K562 (cell line): ENCODE results near the gene OSTF1. TPM values are rescaled to one million over a fixed set of nuclear protein-coding genes. Genes with fewer than 3 reads are reported as not detected.

Source experiments
- AFF1 ChIP-seq, 2 experiments: fragments of 450-650 bp; IDR thresholded peaks; 2 replicates each; pipeline ENCODE4 v1.6.1; 2018; ENCODE audit warnings: mild to moderate bottlenecking in 2 of 2, low read depth in 1 of 2; ENCODE audit not compliant: partially characterized antibody in 2 of 2
- ASH1L ChIP-seq: fragments of 450-650 bp; IDR thresholded peaks from 2 replicates; pipeline ENCODE4 v1.6.1; 2018; ENCODE audit warnings: borderline replicate concordance, mild to moderate bottlenecking, low read depth; ENCODE audit not compliant: partially characterized antibody
- BACH1 ChIP-seq: fragments of 200-800 bp; sonication (Bioruptor generic); IDR thresholded peaks from 2 replicates; pipeline ENCODE4 v1.6.1; 2016; ENCODE audit warnings: missing genetic modification characterization, missing compliant biosample characterization
- CBFA2T3 ChIP-seq: fragments of 450-650 bp; IDR thresholded peaks from 2 replicates; pipeline ENCODE4 v1.6.1; 2017
- DACH1 ChIP-seq: fragments of 450-650 bp; IDR thresholded peaks from 2 replicates; pipeline ENCODE4 v1.6.1; 2018; ENCODE audit not compliant: partially characterized antibody
- DDX20 ChIP-seq: fragments of 450-650 bp; IDR thresholded peaks from 2 replicates; pipeline ENCODE4 v1.6.1; 2016; ENCODE audit warnings: missing genetic modification characterization, low read depth, mild to moderate bottlenecking, missing compliant biosample characterization, moderate library complexity
- FOSL1 ChIP-seq: fragments of 200-800 bp; sonication (Bioruptor generic); conservative IDR thresholded peaks from 2 replicates; pipeline ENCODE4 v1.6.1; 2016; ENCODE audit warnings: missing genetic modification characterization, missing compliant biosample characterization
- HDAC6 ChIP-seq: IDR thresholded peaks from 2 replicates; pipeline ENCODE4 v1.6.1; 2012; ENCODE audit warnings: low read depth, mild to moderate bottlenecking, control low read depth, inconsistent platforms, low read length, moderate library complexity
- HMG20B ChIP-seq: fragments of 250-450 bp; sonication (Bioruptor Pico); IDR thresholded peaks from 2 replicates; pipeline ENCODE4 v1.5.0; 2021; ENCODE audit warnings: mild to moderate bottlenecking
- HNRNPL ChIP-seq: fragments of 200-400 bp; formaldehyde crosslinking; IDR thresholded peaks from 2 replicates; pipeline ENCODE4 v1.6.1; 2017; ENCODE audit warnings: low read depth, mild to moderate bottlenecking, low read length
- JUN ChIP-seq, 2 experiments: sonication (generic) in 1 of 2; formaldehyde crosslinking in 1 of 2; IDR thresholded peaks; 2 replicates each; pipeline versions ENCODE4 v1.6.1 to v1.8.0; 2012 to 2022; ENCODE audit warnings: borderline replicate concordance in 2 of 2, mild to moderate bottlenecking in 2 of 2, improper control_type of control experiment in 1 of 2, low read depth in 1 of 2, low read length in 1 of 2, missing genetic modification reagents in 1 of 2
- KDM5B ChIP-seq: fragments of 200-600 bp; sonication (generic); IDR thresholded peaks from 2 replicates; pipeline ENCODE4 v1.6.1; 2012; ENCODE audit warnings: low read depth, mild to moderate bottlenecking, moderate library complexity, low read length, control low read depth, inconsistent platforms; ENCODE audit not compliant: insufficient replicate concordance
- MAFF ChIP-seq: IDR thresholded peaks from 2 replicates; pipeline ENCODE4 v1.6.1; 2012; ENCODE audit warnings: low read length, improper control_type of control experiment
- PHF20 ChIP-seq: fragments of 450-650 bp; IDR thresholded peaks from 2 replicates; pipeline ENCODE4 v1.6.1; 2018; ENCODE audit not compliant: partially characterized antibody
- TAF9B ChIP-seq: fragments of 450-650 bp; IDR thresholded peaks from 2 replicates; pipeline ENCODE4 v1.6.1; 2018; ENCODE audit warnings: mild to moderate bottlenecking; ENCODE audit not compliant: partially characterized antibody
- TCF3 ChIP-seq: sonication (generic); formaldehyde crosslinking; IDR thresholded peaks from 2 replicates; pipeline ENCODE4 v1.4.0; 2020; ENCODE audit warnings: mild to moderate bottlenecking, missing genetic modification reagents
- TEAD4 ChIP-seq, 2 experiments: sonication (generic) in 1 of 2; formaldehyde crosslinking in 1 of 2; IDR thresholded peaks; 2 replicates each; pipeline versions ENCODE4 v1.6.1 to v1.8.0; 2012 to 2022; ENCODE audit warnings: borderline replicate concordance in 1 of 2, inconsistent platforms in 1 of 2, low read length in 1 of 2, mild to moderate bottlenecking in 1 of 2, missing genetic modification reagents in 1 of 2
- TFE3 ChIP-seq: fragments of 450-650 bp; formaldehyde crosslinking; IDR thresholded peaks from 2 replicates; pipeline ENCODE4 v1.4.0; 2020; ENCODE audit warnings: mild to moderate bottlenecking, mixed read lengths
- ZNF431 ChIP-seq: sonication (generic); formaldehyde crosslinking; IDR thresholded peaks from 2 replicates; pipeline ENCODE4 v1.8.0; 2022; ENCODE audit warnings: mild to moderate bottlenecking, missing genetic modification reagents
- ZNF586 ChIP-seq: fragments of 450-650 bp; formaldehyde crosslinking; conservative IDR thresholded peaks from 2 replicates; pipeline ENCODE4 v1.4.0; 2020; ENCODE audit warnings: mild to moderate bottlenecking, moderate library complexity
- ZNF589 ChIP-seq: fragments of 200-800 bp; sonication (Bioruptor generic); IDR thresholded peaks from 2 replicates; pipeline ENCODE4 v1.6.1; 2016; ENCODE audit warnings: low read depth, missing genetic modification characterization, missing compliant biosample characterization
- polyA plus RNA-seq, 8 experiments: library from polyadenylated mRNA; depleted of rRNA in 4 of 8; stranded (reverse) in 5 of 8; unstranded in 3 of 8; fragments of >200 nt; fragmentation: Nextera tagmentation in 2 of 8; fragmentation: Illumina TruSeq in 1 of 8; extraction: Ambion mirVana in 2 of 8; extraction: Trizol in 1 of 8; gene quantifications; 2 replicates each; pipeline versions ENCODE4 v1.2.1 to v1.2.3, GENCODE V29; 2011 to 2014; ENCODE audit warnings: inconsistent platforms in 1 of 8, missing spikeins in 1 of 8
- total RNA-seq, 7 experiments: library from RNA; depleted of rRNA in 6 of 7; stranded (reverse); fragments of >200 nt in 6 of 7; fragmentation: Illumina TruSeq in 2 of 7; extraction: Trizol in 2 of 7; gene quantifications; 2 replicates each; pipeline versions ENCODE4 v1.2.1 to v1.2.3, GENCODE V29; 2011 to 2021; ENCODE audit warnings: low replicate concordance in 1 of 7
- TF ChIP-seq, protein P1 (sequence below): fragments of 450-650 bp; conservative IDR thresholded peaks from 2 replicates; pipeline ENCODE4 v1.6.1; 2016; ENCODE audit warnings: missing genetic modification characterization, low read depth, mild to moderate bottlenecking, control low read depth, missing compliant biosample characterization

Gene OSTF1
- total and polyA plus RNA-seq, 9 of the 15 experiments (the other 6 are each of a cell fraction or from before 2014, with no cell fraction given): 15.0 to 37.3 (median 23.0) TPM

DNA sequence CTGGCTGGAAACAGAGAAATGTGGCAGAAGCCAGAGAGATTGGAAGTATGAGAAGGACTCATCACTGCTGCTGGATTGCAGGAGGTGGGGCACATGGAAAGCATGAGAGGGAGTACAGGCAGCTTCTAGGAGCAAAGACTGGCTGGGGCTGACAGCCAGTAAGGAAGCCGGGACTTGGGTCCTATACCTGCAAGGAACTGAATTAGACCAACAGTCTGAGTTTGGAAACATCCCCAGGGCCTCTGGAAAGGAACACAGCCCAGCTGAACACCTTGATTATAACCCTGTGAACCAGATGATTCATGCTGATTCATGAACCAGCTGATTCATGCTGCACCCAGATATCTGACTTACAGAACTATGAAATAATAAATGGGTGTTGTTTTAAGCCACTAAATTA is 93.4 kb downstream of the OSTF1 start (continued):
- TF ChIP-seq CBFA2T3 (peak; percentile 74), JUN (IDR thresholded peaks at IDR 0.05; ENCODE audit: borderline replicate concordance, low read depth, low read length) (peak; percentile 48; the same call in 1 of the 2 replicates), JUN (CRISPR knock-in tag; IDR thresholded peaks at IDR 0.05; ENCODE audit: borderline replicate concordance) (no peak), HDAC6 (no peak), TAF9B (peak; percentile 39), KDM5B (no peak), HMG20B (CRISPR knock-in tag) (no peak), TCF3 (CRISPR knock-in tag) (peak; percentile 60), FOSL1 (tag) (peak; percentile 92), DACH1 (peak; percentile 61), DDX20 (no peak), TFE3 (CRISPR knock-in tag) (no peak), PHF20 (no peak), HNRNPL (no peak), ZNF589 (CRISPR knock-in tag) (no peak), ZNF431 (CRISPR knock-in tag) (no peak), ASH1L (no peak), TEAD4 (IDR thresholded peaks at IDR 0.05; ENCODE audit: low read length) (peak; percentile 39; the same call in 1 of the 2 replicates), TEAD4 (CRISPR knock-in tag; IDR thresholded peaks at IDR 0.05; ENCODE audit: borderline replicate concordance) (no peak), BACH1 (tag) (no peak), AFF1 (IDR thresholded peaks at IDR 0.05; ENCODE audit: low read depth in 1 of 2, partially characterized antibody in 2 of 2) (no peak), MAFF (0 out of 2 replicates have a peak, but pooled peaks have one; percentile 12), ZNF586 (CRISPR knock-in tag) (no peak)
- TF ChIP-seq, protein P1, sequence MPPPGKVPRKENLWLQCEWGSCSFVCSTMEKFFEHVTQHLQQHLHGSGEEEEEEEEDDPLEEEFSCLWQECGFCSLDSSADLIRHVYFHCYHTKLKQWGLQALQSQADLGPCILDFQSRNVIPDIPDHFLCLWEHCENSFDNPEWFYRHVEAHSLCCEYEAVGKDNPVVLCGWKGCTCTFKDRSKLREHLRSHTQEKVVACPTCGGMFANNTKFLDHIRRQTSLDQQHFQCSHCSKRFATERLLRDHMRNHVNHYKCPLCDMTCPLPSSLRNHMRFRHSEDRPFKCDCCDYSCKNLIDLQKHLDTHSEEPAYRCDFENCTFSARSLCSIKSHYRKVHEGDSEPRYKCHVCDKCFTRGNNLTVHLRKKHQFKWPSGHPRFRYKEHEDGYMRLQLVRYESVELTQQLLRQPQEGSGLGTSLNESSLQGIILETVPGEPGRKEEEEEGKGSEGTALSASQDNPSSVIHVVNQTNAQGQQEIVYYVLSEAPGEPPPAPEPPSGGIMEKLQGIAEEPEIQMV (tag): no peak
